SK-N-SH treated with all-trans-retinoic acid at 6 μM for 48 hours (cell line): ENCODE data around the gene PHIP.

ENCODE experiments used
- ATAC-seq: fragments of 200-7000 bp; cut with Tn5 transposase; 3 replicates; pipeline ENCODE4 v1.9.1; 2020; ENCODE audit warnings: mild to moderate bottlenecking, moderate library complexity
- ARNTL ChIP-seq: fragments of 450-650 bp; formaldehyde crosslinking; IDR thresholded peaks from 2 replicates; pipeline ENCODE4 v1.5.0; 2020; ENCODE audit warnings: low read depth, mild to moderate bottlenecking, moderate library complexity, borderline replicate concordance
- BACH2 ChIP-seq: fragments of 250-450 bp; sonication (Bioruptor Pico); IDR thresholded peaks from 2 replicates; pipeline ENCODE4 v1.9.0; 2021; ENCODE audit warnings: mild to moderate bottlenecking, borderline replicate concordance
- CSDC2 ChIP-seq: fragments of 250-450 bp; sonication (Bioruptor Pico); IDR thresholded peaks from 2 replicates; pipeline ENCODE4 v1.5.0; 2020; ENCODE audit warnings: mild to moderate bottlenecking, moderate library complexity
- ESRRG ChIP-seq: fragments of 250-450 bp; sonication (Bioruptor Pico); IDR thresholded peaks from 2 replicates; pipeline ENCODE4 v1.6.1; 2021; ENCODE audit warnings: mild to moderate bottlenecking
- GLIS3 ChIP-seq: fragments of 250-450 bp; sonication (Bioruptor Pico); IDR thresholded peaks from 2 replicates; pipeline ENCODE4 v1.5.0; 2020; ENCODE audit warnings: mild to moderate bottlenecking, moderate library complexity
- ISL1 ChIP-seq: fragments of 250-450 bp; sonication (Bioruptor Pico); IDR thresholded peaks from 2 replicates; pipeline ENCODE4 v2.1.2; 2022; ENCODE audit warnings: mild to moderate bottlenecking, moderate library complexity
- OSR1 ChIP-seq: fragments of 250-450 bp; sonication (Bioruptor Pico); IDR thresholded peaks from 2 replicates; pipeline ENCODE4 v1.8.0; 2022; ENCODE audit warnings: moderate library complexity, mild to moderate bottlenecking, inconsistent platforms
- PPARA ChIP-seq: fragments of 250-450 bp; sonication (Bioruptor Pico); IDR thresholded peaks from 2 replicates; pipeline ENCODE4 v1.5.0; 2020; ENCODE audit warnings: mild to moderate bottlenecking, borderline replicate concordance
- RARB ChIP-seq: fragments of 250-450 bp; sonication (Bioruptor Pico); IDR thresholded peaks from 2 replicates; pipeline ENCODE4 v1.8.0; 2021; ENCODE audit warnings: mild to moderate bottlenecking, moderate library complexity
- TCF4 ChIP-seq: fragments of 250-450 bp; sonication (Bioruptor Pico); IDR thresholded peaks from 2 replicates; pipeline ENCODE4 v1.8.0; 2021; ENCODE audit warnings: mild to moderate bottlenecking, moderate library complexity, borderline replicate concordance
- TOX ChIP-seq: fragments of 250-450 bp; sonication (Bioruptor Pico); IDR thresholded peaks from 2 replicates; pipeline ENCODE4 v1.8.0; 2021; ENCODE audit warnings: mild to moderate bottlenecking, moderate library complexity, borderline replicate concordance
- TSHZ2 ChIP-seq: fragments of 250-450 bp; sonication (Bioruptor Pico); IDR thresholded peaks from 2 replicates; pipeline ENCODE4 v1.5.0; 2020; ENCODE audit warnings: mild to moderate bottlenecking, moderate library complexity
- ZC3H10 ChIP-seq: fragments of 250-450 bp; sonication (Bioruptor Pico); IDR thresholded peaks from 2 replicates; pipeline ENCODE4 v1.5.1; 2021; ENCODE audit warnings: mild to moderate bottlenecking, moderate library complexity
- ZFP3 ChIP-seq: fragments of 250-450 bp; sonication (Bioruptor Pico); IDR thresholded peaks from 2 replicates; pipeline ENCODE4 v1.5.0; 2020; ENCODE audit warnings: mild to moderate bottlenecking, moderate library complexity
- ZFP30 ChIP-seq: fragments of 450-650 bp; formaldehyde crosslinking; IDR thresholded peaks from 2 replicates; pipeline ENCODE4 v1.5.0; 2022; ENCODE audit warnings: mild to moderate bottlenecking, moderate library complexity
- ZNF565 ChIP-seq: fragments of 450-650 bp; formaldehyde crosslinking; conservative IDR thresholded peaks from 2 replicates; pipeline ENCODE4 v1.5.0; 2020; ENCODE audit warnings: low read depth, mild to moderate bottlenecking, moderate library complexity
- ZNF70 ChIP-seq: fragments of 450-650 bp; formaldehyde crosslinking; IDR thresholded peaks from 2 replicates; pipeline ENCODE4 v1.5.0; 2020; ENCODE audit warnings: mild to moderate bottlenecking, moderate library complexity
- ZNF8 ChIP-seq: fragments of 450-650 bp; formaldehyde crosslinking; IDR thresholded peaks from 2 replicates; pipeline ENCODE4 v1.5.0; 2020; ENCODE audit warnings: mild to moderate bottlenecking, moderate library complexity
- TF ChIP-seq, protein P1 (sequence below): fragments of 250-450 bp; sonication (Bioruptor Pico); IDR thresholded peaks from 2 replicates; pipeline ENCODE4 v1.5.1; 2021; ENCODE audit warnings: mild to moderate bottlenecking, moderate library complexity
- TF ChIP-seq, protein P2 (sequence below): fragments of 250-450 bp; sonication (Bioruptor Pico); IDR thresholded peaks from 2 replicates; pipeline ENCODE4 v1.8.0; 2021; ENCODE audit warnings: low read depth, mild to moderate bottlenecking, moderate library complexity, borderline replicate concordance
- TF ChIP-seq, protein P3 (sequence below): fragments of 250-450 bp; sonication (Bioruptor Pico); IDR thresholded peaks from 2 replicates; pipeline ENCODE4 v1.5.1; 2020; ENCODE audit warnings: low read depth, mild to moderate bottlenecking, moderate library complexity
- TF ChIP-seq, protein P4 (sequence below): fragments of 250-450 bp; sonication (Bioruptor Pico); IDR thresholded peaks from 2 replicates; pipeline ENCODE4 v1.8.0; 2020; ENCODE audit warnings: mild to moderate bottlenecking, moderate library complexity, borderline replicate concordance

PHIP gene

DNA sequence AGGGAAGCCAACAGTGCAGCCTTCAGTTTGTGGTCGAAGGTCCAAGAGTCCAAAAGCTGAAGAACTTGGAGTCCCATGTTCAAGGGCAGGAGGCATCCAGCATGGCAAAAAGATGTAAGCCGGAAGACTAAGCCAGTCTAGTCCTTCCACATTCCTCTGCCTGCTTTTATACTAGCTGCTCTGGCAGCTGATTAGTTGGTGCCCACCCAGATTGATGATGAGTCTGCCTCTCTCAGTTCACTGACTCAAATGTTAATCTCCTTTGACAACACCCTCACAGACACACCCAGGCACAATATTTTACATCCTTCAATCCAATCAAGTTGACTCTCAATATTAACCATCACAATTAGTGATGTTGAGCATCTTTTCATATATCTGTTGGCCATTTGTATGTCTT is 23.1 kb upstream of the PHIP start:
- ATAC-seq: no peak
- TF ChIP-seq GLIS3 (CRISPR knock-in tag) (no peak), TSHZ2 (CRISPR knock-in tag) (no peak), TOX (CRISPR knock-in tag) (no peak), ESRRG (CRISPR knock-in tag) (no peak), CSDC2 (no peak), TCF4 (CRISPR knock-in tag) (no peak), ZFP3 (CRISPR knock-in tag) (no peak), OSR1 (CRISPR knock-in tag) (no peak), ZC3H10 (CRISPR knock-in tag) (no peak), ISL1 (CRISPR knock-in tag) (no peak), ZNF70 (CRISPR knock-in tag) (no peak), BACH2 (CRISPR knock-in tag) (no peak), ZNF565 (CRISPR knock-in tag) (no peak), ZFP30 (CRISPR knock-in tag) (no peak), ARNTL (CRISPR knock-in tag) (no peak), PPARA (CRISPR knock-in tag) (no peak)
- TF ChIP-seq, protein P1, sequence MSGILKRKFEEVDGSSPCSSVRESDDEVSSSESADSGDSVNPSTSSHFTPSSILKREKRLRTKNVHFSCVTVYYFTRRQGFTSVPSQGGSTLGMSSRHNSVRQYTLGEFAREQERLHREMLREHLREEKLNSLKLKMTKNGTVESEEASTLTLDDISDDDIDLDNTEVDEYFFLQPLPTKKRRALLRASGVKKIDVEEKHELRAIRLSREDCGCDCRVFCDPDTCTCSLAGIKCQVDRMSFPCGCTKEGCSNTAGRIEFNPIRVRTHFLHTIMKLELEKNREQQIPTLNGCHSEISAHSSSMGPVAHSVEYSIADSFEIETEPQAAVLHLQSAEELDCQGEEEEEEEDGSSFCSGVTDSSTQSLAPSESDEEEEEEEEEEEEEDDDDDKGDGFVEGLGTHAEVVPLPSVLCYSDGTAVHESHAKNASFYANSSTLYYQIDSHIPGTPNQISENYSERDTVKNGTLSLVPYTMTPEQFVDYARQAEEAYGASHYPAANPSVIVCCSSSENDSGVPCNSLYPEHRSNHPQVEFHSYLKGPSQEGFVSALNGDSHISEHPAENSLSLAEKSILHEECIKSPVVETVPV: no peak
- TF ChIP-seq, protein P2, sequence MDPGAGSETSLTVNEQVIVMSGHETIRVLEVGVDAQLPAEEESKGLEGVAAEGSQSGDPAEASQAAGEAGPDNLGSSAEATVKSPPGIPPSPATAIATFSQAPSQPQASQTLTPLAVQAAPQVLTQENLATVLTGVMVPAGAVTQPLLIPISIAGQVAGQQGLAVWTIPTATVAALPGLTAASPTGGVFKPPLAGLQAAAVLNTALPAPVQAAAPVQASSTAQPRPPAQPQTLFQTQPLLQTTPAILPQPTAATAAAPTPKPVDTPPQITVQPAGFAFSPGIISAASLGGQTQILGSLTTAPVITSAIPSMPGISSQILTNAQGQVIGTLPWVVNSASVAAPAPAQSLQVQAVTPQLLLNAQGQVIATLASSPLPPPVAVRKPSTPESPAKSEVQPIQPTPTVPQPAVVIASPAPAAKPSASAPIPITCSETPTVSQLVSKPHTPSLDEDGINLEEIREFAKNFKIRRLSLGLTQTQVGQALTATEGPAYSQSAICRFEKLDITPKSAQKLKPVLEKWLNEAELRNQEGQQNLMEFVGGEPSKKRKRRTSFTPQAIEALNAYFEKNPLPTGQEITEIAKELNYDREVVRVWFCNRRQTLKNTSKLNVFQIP (CRISPR knock-in tag): no peak
- TF ChIP-seq, protein P3, sequence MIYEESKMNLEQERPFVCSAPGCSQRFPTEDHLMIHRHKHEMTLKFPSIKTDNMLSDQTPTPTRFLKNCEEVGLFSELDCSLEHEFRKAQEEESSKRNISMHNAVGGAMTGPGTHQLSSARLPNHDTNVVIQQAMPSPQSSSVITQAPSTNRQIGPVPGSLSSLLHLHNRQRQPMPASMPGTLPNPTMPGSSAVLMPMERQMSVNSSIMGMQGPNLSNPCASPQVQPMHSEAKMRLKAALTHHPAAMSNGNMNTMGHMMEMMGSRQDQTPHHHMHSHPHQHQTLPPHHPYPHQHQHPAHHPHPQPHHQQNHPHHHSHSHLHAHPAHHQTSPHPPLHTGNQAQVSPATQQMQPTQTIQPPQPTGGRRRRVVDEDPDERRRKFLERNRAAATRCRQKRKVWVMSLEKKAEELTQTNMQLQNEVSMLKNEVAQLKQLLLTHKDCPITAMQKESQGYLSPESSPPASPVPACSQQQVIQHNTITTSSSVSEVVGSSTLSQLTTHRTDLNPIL (CRISPR knock-in tag): no peak
- TF ChIP-seq, protein P4, sequence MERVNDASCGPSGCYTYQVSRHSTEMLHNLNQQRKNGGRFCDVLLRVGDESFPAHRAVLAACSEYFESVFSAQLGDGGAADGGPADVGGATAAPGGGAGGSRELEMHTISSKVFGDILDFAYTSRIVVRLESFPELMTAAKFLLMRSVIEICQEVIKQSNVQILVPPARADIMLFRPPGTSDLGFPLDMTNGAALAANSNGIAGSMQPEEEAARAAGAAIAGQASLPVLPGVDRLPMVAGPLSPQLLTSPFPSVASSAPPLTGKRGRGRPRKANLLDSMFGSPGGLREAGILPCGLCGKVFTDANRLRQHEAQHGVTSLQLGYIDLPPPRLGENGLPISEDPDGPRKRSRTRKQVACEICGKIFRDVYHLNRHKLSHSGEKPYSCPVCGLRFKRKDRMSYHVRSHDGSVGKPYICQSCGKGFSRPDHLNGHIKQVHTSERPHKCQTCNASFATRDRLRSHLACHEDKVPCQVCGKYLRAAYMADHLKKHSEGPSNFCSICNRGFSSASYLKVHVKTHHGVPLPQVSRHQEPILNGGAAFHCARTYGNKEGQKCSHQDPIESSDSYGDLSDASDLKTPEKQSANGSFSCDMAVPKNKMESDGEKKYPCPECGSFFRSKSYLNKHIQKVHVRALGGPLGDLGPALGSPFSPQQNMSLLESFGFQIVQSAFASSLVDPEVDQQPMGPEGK: no peak

DNA sequence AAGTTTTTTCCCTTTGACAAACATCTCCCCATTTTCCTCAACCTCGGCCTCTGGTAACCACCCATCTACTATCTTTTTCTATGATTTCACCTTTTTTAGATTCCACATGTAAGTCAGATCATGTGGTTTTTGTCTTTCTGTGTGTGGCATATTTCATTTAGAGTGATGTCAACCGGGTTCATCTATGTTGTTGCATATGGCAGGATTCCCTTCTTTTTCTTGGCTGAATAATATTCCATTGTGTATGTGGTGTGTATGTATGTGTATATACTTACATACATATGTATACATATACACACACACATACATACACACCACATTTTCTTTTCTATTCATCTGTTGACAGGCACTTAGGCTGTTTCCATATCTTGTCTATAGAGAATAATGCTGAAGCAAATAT is 22.2 kb upstream of the PHIP start:
- TF ChIP-seq BACH2 (CRISPR knock-in tag) (no peak), TOX (CRISPR knock-in tag) (no peak), TCF4 (CRISPR knock-in tag) (no peak), ZNF8 (CRISPR knock-in tag) (no peak), ZNF565 (CRISPR knock-in tag) (no peak), ZFP3 (CRISPR knock-in tag) (no peak), RARB (CRISPR knock-in tag) (no peak), ESRRG (CRISPR knock-in tag) (no peak)
- TF ChIP-seq, protein P3 (CRISPR knock-in tag): no peak
- TF ChIP-seq, protein P1: no peak
- ATAC-seq: no peak
